ENCODE measurements around the gene HSD17B12.
"Not testable (repeated sequence)": the region's sequence is repeated elsewhere in the genome, so short reads cannot be mapped to it uniquely, and the experiment has no call there.

DNA sequence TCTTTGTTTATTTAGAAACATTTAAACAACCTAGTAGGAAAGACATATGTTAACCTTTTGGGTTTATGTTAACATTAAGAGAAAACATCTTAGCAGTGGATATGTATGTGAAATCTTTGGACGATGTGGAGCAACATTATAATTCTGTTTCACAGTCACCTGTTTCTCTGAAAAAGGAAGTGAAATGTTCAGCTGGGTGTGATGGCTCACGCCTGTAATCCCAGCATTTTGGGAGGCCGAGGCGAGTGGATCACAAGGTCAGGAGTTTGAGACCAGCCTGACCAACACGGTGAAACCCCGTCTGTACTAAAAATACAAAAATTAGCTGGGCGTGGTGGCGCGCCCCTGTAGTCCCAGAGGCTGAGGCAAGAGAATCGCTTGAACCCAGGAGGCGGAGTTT lies 1.5 kb downstream of the HSD17B12 start:
- TF ChIP-seq, protein P1, sequence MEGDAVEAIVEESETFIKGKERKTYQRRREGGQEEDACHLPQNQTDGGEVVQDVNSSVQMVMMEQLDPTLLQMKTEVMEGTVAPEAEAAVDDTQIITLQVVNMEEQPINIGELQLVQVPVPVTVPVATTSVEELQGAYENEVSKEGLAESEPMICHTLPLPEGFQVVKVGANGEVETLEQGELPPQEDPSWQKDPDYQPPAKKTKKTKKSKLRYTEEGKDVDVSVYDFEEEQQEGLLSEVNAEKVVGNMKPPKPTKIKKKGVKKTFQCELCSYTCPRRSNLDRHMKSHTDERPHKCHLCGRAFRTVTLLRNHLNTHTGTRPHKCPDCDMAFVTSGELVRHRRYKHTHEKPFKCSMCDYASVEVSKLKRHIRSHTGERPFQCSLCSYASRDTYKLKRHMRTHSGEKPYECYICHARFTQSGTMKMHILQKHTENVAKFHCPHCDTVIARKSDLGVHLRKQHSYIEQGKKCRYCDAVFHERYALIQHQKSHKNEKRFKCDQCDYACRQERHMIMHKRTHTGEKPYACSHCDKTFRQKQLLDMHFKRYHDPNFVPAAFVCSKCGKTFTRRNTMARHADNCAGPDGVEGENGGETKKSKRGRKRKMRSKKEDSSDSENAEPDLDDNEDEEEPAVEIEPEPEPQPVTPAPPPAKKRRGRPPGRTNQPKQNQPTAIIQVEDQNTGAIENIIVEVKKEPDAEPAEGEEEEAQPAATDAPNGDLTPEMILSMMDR (IDR thresholded peaks at IDR 0.05; ENCODE audit: extremely low read depth in 1 of 2, insufficient read depth in 1 of 2, low read depth in 1 of 2, low read length in 2 of 2): not testable (repeated sequence)
- TF ChIP-seq POLR2AphosphoS5 (IDR thresholded peaks at IDR 0.05; ENCODE audit: insufficient read depth, low read depth, low read length); FOS (IDR thresholded peaks at IDR 0.05; ENCODE audit: borderline replicate concordance, insufficient read depth, low read length); POLR2A (IDR thresholded peaks at IDR 0.05; ENCODE audit: low read depth, low read length); EZH2 (IDR thresholded peaks at IDR 0.05; ENCODE audit: borderline replicate concordance, low read depth, low read length, severe bottlenecking); GATA2 (IDR thresholded peaks at IDR 0.05; ENCODE audit: insufficient read depth, insufficient read length, low read depth, low read length); JUN (IDR thresholded peaks at IDR 0.05; ENCODE audit: borderline replicate concordance, insufficient read depth, insufficient read length, low read depth): not testable (repeated sequence)

Measured in endothelial cell of umbilical vein (primary cell).